Mesodermal cell (in vitro differentiated cells): Measurements from ENCODE around the gene NFE2L1.
"Not testable (repeated sequence)": the region's sequence is repeated elsewhere in the genome, so short reads cannot be mapped to it uniquely, and the experiment has no call there.

Experiments used
- H3K27ac ChIP-seq: 2 replicates; pipeline ENCODE4 v1.7.0; 2013; ENCODE audit warnings: mild to moderate bottlenecking, low read depth, low read length, moderate library complexity; ENCODE audit not compliant: severe bottlenecking
- H3K36me3 ChIP-seq: 2 replicates; pipeline ENCODE4 v1.7.1; 2013; ENCODE audit warnings: mild to moderate bottlenecking, low read length, moderate library complexity; ENCODE audit not compliant: control insufficient read depth, insufficient read depth
- H3K4me1 ChIP-seq: one replicate; pipeline ENCODE4 v1.7.1; 2013; ENCODE audit warnings: mild to moderate bottlenecking, low read length; ENCODE audit not compliant: insufficient read depth, control insufficient read depth, poor library complexity, severe bottlenecking
- H3K4me3 ChIP-seq: 2 replicates; pipeline ENCODE4 v1.7.0; 2013; ENCODE audit warnings: low read length, control low read depth, mild to moderate bottlenecking; ENCODE audit not compliant: insufficient read depth, poor library complexity, severe bottlenecking; ENCODE audit errors: extremely low read depth
- H3K9me3 ChIP-seq: 2 replicates; pipeline ENCODE4 v1.7.1; 2013; ENCODE audit warnings: mild to moderate bottlenecking, low read length, moderate library complexity; ENCODE audit not compliant: control insufficient read depth
- WGBS, 2 experiments: methylation state at CpG; one replicate each; pipeline ENCODE4 v1.1.5; 2013; ENCODE audit warnings: missing lambda C conversion rate in 2 of 2; ENCODE audit not compliant: insufficient coverage in 2 of 2; 5-methylcytosine and 5-hydroxymethylcytosine counted together

The NFE2L1 gene

GRCh38 chr17:48034734-48035133, 13.4 kb upstream of the NFE2L1 start:
- not testable (repeated sequence) for H3K27ac ChIP-seq, H3K4me1 ChIP-seq, H3K4me3 ChIP-seq, H3K36me3 ChIP-seq, H3K9me3 ChIP-seq
- 77 to 94% methylated on average over 2 to 4 of the region's 12 CpGs for WGBS, 2 experiments

- WGBS, 2 experiments = 83% methylated on average over 6 of the region's 6 CpGs; no CpG with 5 or more reads in 1 of the 2 experiments
Measured at GRCh38 chr17:48036693-48037035, 11.5 kb upstream of the NFE2L1 start.

GRCh38 chr17:48037036-48037837, 10.9 kb upstream of the NFE2L1 start, which contains the start of gene COPZ2:
TSS of gene COPZ2 (minus strand) at chr17:48037797. CDS start at chr17:48037777, 20 bp downstream.
- H3K27ac ChIP-seq = no peak within 1 kb of the TSS
- H3K9me3 ChIP-seq = no peaks in the 10 kb centered on the region
- peak within 1 kb of the TSS; percentile 43 for H3K4me3 ChIP-seq
- 10% methylated on average over 51 to 67 of the region's 73 CpGs for WGBS, 2 experiments
- no peaks in the 10 kb centered on the region for H3K36me3 ChIP-seq
- no peaks in the 10 kb centered on the region for H3K4me1 ChIP-seq

More at GRCh38 chr17:48036693-48037035, 11.5 kb upstream of the NFE2L1 start:
- H3K4me3 ChIP-seq = peak overlapping the region; percentile 43
- no peaks in the 10 kb centered on the region for H3K4me1 ChIP-seq
- no peaks in the 10 kb centered on the region for H3K9me3 ChIP-seq
- no peaks in the 10 kb centered on the region for H3K36me3 ChIP-seq
- no peak overlapping the region for H3K27ac ChIP-seq

DNA sequence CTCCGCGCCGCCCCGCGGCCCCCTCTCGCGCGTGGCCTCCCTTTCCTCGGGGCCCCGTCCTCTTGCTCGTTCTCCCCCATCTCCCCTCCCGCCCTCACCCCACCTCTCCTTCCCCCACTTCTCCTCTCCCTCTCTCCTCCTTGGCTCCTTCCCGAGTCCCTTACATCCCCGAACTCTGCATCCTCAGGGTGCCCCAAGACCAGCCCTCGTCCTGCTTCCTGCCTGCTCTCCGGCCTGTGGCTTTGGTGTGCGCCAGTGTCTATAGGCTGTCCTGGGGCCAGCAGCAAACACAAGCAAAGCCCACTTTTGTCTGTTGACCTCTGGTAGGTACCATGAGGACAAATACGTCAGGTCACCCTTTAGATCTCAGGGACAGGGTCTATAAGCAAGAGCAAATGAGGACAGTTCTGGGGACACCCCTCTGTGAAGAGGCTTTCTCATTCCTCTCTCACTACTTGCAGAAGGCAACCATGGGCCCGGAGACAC, 10.3 kb upstream of the NFE2L1 start:
- 25 to 26% methylated on average over 7 to 9 of the region's 19 CpGs for WGBS, 2 experiments
- Histone ChIP-seq H3K27ac (no peak overlapping the region), H3K4me3 (peak overlapping the region; percentile 11), H3K9me3 (no peaks in the 10 kb centered on the region), H3K4me1 (no peaks in the 10 kb centered on the region), H3K36me3 (no peaks in the 10 kb centered on the region)

DNA sequence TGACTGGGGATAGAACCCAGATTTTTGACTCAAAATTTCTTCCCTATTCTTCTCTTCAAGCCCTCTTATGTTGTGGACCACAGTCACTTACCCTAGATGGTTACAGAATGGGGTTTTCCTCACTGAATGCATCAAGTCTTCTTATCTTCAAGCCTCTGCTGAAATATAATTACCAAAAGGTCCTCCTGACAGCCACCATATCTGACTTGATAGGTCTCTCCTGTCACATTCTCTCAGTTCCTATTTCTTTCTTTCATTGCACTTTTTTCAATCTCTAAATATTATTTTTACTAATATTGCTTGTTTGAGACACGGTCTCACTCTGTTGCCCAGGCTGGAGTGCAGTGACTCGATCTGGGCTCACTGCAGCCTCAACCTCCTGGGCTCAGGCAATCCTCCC, 9.5 kb upstream of the NFE2L1 start:
- 85 to 94% methylated on average over 2 of the region's 2 CpGs for WGBS, 2 experiments
- no peaks in the 10 kb centered on the region for H3K9me3 ChIP-seq
- H3K36me3 ChIP-seq = no peaks in the 10 kb centered on the region
- H3K4me3 ChIP-seq = no peak overlapping the region
- peaks cover 6% of the 10 kb centered on the region for H3K4me1 ChIP-seq
- H3K27ac ChIP-seq = no peak overlapping the region

GRCh38 chr17:48043176-48043575, 5.0 kb upstream of the NFE2L1 start:
- 88% methylated on average over 1 of the region's 2 CpGs; no CpG with 5 or more reads in 1 of the 2 experiments for whole genome bisulfite sequencing, 2 experiments
- H3K36me3 ChIP-seq = no peaks in the 10 kb centered on the region
- peaks cover 28% of the 10 kb centered on the region for H3K4me1 ChIP-seq
- H3K9me3 ChIP-seq = no peaks in the 10 kb centered on the region
- H3K4me3 ChIP-seq = no peak overlapping the region
- no peak overlapping the region for H3K27ac ChIP-seq

- Histone ChIP-seq H3K4me1 (peaks cover 30% of the 10 kb centered on the region), H3K27ac (peak overlapping the region; percentile 77), H3K36me3 (no peaks in the 10 kb centered on the region), H3K4me3 (no peak overlapping the region), H3K9me3 (no peaks in the 10 kb centered on the region)
- 90 to 100% methylated on average over 1 to 4 of the region's 4 CpGs for WGBS, 2 experiments
Measured at GRCh38 chr17:48044851-48045250, 3.3 kb upstream of the NFE2L1 start.

- peaks cover 1% of the 10 kb centered on the region for H3K36me3 ChIP-seq
- no peak overlapping the region for H3K4me3 ChIP-seq
- H3K27ac ChIP-seq = peak overlapping the region; percentile 77
- no peaks in the 10 kb centered on the region for H3K9me3 ChIP-seq
- 66 to 73% methylated on average over 6 of the region's 8 CpGs for WGBS, 2 experiments
- H3K4me1 ChIP-seq = peaks cover 35% of the 10 kb centered on the region
Measured at GRCh38 chr17:48045316-48046001, 2.7 kb upstream of the NFE2L1 start.

DNA sequence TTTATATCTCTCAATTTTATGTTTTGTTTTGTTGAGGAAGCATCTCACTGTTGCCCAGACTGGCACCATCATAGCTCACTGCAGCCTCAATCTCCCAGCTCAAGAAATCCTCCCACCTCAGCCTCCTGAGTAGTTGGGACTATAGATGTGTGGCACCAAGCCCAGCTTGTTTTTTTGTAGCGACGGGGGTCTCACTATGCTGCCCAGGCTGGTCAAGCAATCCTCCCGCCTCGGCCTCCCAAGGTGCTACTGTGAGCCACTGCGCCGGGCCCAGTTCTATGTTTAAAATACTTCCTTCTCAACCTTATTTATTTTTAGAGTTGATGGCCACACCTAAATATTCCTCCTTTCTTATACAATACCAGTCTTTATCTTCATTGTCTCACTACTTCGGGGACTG, 1.9 kb upstream of the NFE2L1 start:
- Histone ChIP-seq H3K9me3 (no peaks in the 10 kb centered on the region), H3K36me3 (peaks cover 10% of the 10 kb centered on the region), H3K4me3 (no peak overlapping the region), H3K4me1 (peaks cover 43% of the 10 kb centered on the region), H3K27ac (no peak overlapping the region)
- 93 to 100% methylated on average over 6 to 7 of the region's 7 CpGs for whole genome bisulfite sequencing, 2 experiments

- peaks cover 51% of the 10 kb centered on the region for H3K4me1 ChIP-seq
- peak overlapping the region; percentile 63 for H3K4me3 ChIP-seq
- peaks cover 19% of the 10 kb centered on the region for H3K36me3 ChIP-seq
- 6 to 7% methylated on average over 20 to 22 of the region's 26 CpGs for WGBS, 2 experiments
- no peaks in the 10 kb centered on the region for H3K9me3 ChIP-seq
- peak overlapping the region; percentile 96 for H3K27ac ChIP-seq
Measured at GRCh38 chr17:48047113-48047740, 932 bp upstream of the NFE2L1 start.
